Fibroblast of lung (primary cell): Measurements from ENCODE around the gene FOXRED1. TPM values are rescaled to one million over a fixed set of nuclear protein-coding genes. Genes with fewer than 3 reads are reported as not detected.

Experiments used
- DNase-seq, 2 donors: peaks; one replicate each; pipeline versions ENCODE4 v3.0.0 to v3.0.0-alpha.2; 2010; ENCODE audit warnings: low read depth in 2 of 2
- H2AFZ ChIP-seq: 2 replicates; pipeline ENCODE4 v1.5.1; 2012; ENCODE audit warnings: low read length, control low read depth, inconsistent platforms
- H3K27ac ChIP-seq: 2 replicates; pipeline ENCODE4 v1.5.1; 2011; ENCODE audit warnings: low read length, control low read depth; ENCODE audit not compliant: insufficient read depth
- H3K27me3 ChIP-seq: 2 replicates; pipeline ENCODE4 v1.5.1; 2011; ENCODE audit warnings: mild to moderate bottlenecking, low read length; ENCODE audit not compliant: control insufficient read depth, insufficient read depth
- H3K36me3 ChIP-seq: 2 replicates; pipeline ENCODE4 v1.5.1; 2011; ENCODE audit warnings: low read length; ENCODE audit not compliant: control insufficient read depth, insufficient read depth
- H3K4me1 ChIP-seq: 2 replicates; pipeline ENCODE4 v1.5.1; 2011; ENCODE audit warnings: low read length; ENCODE audit not compliant: control insufficient read depth, insufficient read depth; ENCODE audit errors: extremely low read depth
- H3K4me2 ChIP-seq: 2 replicates; pipeline ENCODE4 v1.5.1; 2011; ENCODE audit warnings: low read length, control low read depth; ENCODE audit not compliant: insufficient read depth; ENCODE audit errors: extremely low read depth
- H3K4me3 ChIP-seq, 4 experiments: fragments of 200-600 bp in 1 of 4; sonication (generic) in 1 of 4; replicated peaks in 1 of 4; 2 replicates each; pipeline ENCODE4 v1.5.1; 2011 to 2016; ENCODE audit warnings: low read length in 4 of 4, low read depth in 3 of 4, mild to moderate bottlenecking in 3 of 4, control low read depth in 2 of 4, inconsistent platforms in 1 of 4, mixed read lengths in 1 of 4; ENCODE audit not compliant: insufficient read depth in 1 of 4; ENCODE audit errors: control extremely low read depth in 1 of 4
- H3K79me2 ChIP-seq: 2 replicates; pipeline ENCODE4 v1.5.1; 2012; ENCODE audit warnings: mild to moderate bottlenecking, low read length, inconsistent platforms; ENCODE audit not compliant: control insufficient read depth, insufficient read depth
- H3K9ac ChIP-seq: 2 replicates; pipeline ENCODE4 v1.5.1; 2011; ENCODE audit warnings: mild to moderate bottlenecking, low read length, control low read depth; ENCODE audit not compliant: insufficient read depth
- H3K9me3 ChIP-seq: 2 replicates; pipeline ENCODE4 v1.5.1; 2012; ENCODE audit warnings: low read depth, low read length; ENCODE audit not compliant: control insufficient read depth, insufficient read depth
- H4K20me1 ChIP-seq: 2 replicates; pipeline ENCODE4 v1.5.1; 2011; ENCODE audit warnings: low read length; ENCODE audit not compliant: control insufficient read depth, insufficient read depth; ENCODE audit errors: extremely low read depth
- EZH2 ChIP-seq: IDR thresholded peaks from 2 replicates; pipeline ENCODE4 v1.5.1; 2012; ENCODE audit warnings: low read length, control low read depth, mild to moderate bottlenecking; ENCODE audit errors: missing control alignments
- polyA plus RNA-seq, 2 donors: library from polyadenylated mRNA; depleted of rRNA in 1 of 2; stranded (reverse) in 1 of 2; unstranded in 1 of 2; fragments of >200 nt; gene quantifications; 2 replicates each; pipeline ENCODE4 v1.2.1, GENCODE V29; 2011 to 2012; ENCODE audit warnings: missing spikeins in 1 of 2
- total RNA-seq: library from RNA; depleted of rRNA; stranded (reverse); fragments of >200 nt; gene quantifications from 2 replicates; pipeline ENCODE4 v1.2.1, GENCODE V29; 2014
- TF ChIP-seq, protein P1 (sequence below), 2 donors: IDR thresholded peaks in 1 of 2; conservative IDR thresholded peaks in 1 of 2; 1 replicate in 1 of 2; 2 replicates in 1 of 2; pipeline ENCODE4 v1.5.1; 2011 to 2012; ENCODE audit warnings: low read length in 2 of 2, control low read depth in 1 of 2, inconsistent platforms in 1 of 2, low read depth in 1 of 2, mild to moderate bottlenecking in 1 of 2

The FOXRED1 gene
- total and polyA plus RNA-seq, 2 donors (not counting 1 experiment from before 2014, with no cell fraction given) = 8.6 to 8.8 TPM

DNA sequence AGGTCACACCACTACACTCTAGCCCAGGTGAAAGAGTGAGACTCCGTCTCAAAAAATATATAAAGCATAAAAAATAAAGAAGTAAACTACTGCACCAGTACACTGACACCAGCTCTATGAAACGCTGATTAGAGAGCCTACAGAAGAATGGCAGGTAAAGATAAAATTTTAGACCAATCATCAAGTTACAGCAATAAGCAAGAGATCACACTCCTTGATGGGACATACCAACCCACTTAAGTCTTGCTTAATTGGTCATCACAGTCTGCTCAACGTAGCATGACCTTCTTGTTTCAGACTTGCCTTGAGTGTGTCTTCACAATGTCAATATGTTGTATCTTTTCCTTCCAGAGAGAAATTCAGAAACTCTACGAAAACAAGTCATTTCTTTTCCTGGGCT is 12.7 kb upstream of the FOXRED1 start:
- Histone ChIP-seq H3K79me2 (no peaks in the 10 kb centered on the region), H3K27ac (no peak overlapping the region), H3K9ac (no peak overlapping the region), H3K27me3 (no peaks in the 10 kb centered on the region), H3K4me3 (no peak overlapping the region), H3K36me3 (peaks cover 12% of the 10 kb centered on the region), H4K20me1 (no peaks in the 10 kb centered on the region), H2AFZ (no peak overlapping the region), H3K4me1 (peaks cover 3% of the 10 kb centered on the region), H3K4me2 (no peak overlapping the region), H3K9me3 (no peaks in the 10 kb centered on the region)
- TF ChIP-seq, protein P1, sequence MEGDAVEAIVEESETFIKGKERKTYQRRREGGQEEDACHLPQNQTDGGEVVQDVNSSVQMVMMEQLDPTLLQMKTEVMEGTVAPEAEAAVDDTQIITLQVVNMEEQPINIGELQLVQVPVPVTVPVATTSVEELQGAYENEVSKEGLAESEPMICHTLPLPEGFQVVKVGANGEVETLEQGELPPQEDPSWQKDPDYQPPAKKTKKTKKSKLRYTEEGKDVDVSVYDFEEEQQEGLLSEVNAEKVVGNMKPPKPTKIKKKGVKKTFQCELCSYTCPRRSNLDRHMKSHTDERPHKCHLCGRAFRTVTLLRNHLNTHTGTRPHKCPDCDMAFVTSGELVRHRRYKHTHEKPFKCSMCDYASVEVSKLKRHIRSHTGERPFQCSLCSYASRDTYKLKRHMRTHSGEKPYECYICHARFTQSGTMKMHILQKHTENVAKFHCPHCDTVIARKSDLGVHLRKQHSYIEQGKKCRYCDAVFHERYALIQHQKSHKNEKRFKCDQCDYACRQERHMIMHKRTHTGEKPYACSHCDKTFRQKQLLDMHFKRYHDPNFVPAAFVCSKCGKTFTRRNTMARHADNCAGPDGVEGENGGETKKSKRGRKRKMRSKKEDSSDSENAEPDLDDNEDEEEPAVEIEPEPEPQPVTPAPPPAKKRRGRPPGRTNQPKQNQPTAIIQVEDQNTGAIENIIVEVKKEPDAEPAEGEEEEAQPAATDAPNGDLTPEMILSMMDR (conservative IDR thresholded peaks at IDR 0.05 in 1 of 2, IDR thresholded peaks at IDR 0.05 in 1 of 2; ENCODE audit: low read depth in 1 of 2, low read length in 2 of 2) = no peak
- TF ChIP-seq EZH2 = no peak
- no peak for DNase-seq

DNA sequence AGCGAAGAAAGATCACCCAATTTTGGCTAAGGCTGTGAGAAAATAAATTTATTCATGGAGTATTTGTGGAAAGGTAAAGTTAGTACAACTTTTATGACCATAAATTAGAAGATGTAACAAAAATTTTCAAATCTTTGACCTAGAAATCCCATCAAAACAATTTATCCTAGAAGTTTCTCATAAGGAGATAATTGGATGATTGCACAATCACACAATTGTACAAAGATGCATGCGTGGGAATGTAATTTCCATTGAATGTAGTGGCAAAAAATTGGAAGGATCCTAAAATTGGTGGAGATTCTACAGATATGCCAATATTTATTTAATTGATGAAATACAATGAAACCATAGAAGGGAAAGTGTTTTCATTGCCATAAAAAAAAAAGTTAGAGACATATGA is 11.8 kb upstream of the FOXRED1 start:
- peaks cover 14% of the 10 kb centered on the region for H3K36me3 ChIP-seq
- H3K9ac ChIP-seq = no peak overlapping the region
- H4K20me1 ChIP-seq = no peaks in the 10 kb centered on the region
- no peak for DNase-seq
- H3K4me1 ChIP-seq = peaks cover 3% of the 10 kb centered on the region
- TF ChIP-seq, protein P1 (conservative IDR thresholded peaks at IDR 0.05 in 1 of 2, IDR thresholded peaks at IDR 0.05 in 1 of 2; ENCODE audit: low read depth in 1 of 2, low read length in 2 of 2) = no peak
- no peak for TF ChIP-seq EZH2
- no peak overlapping the region for H3K4me3 ChIP-seq
- no peak overlapping the region for H3K27ac ChIP-seq
- H2AFZ ChIP-seq = no peak overlapping the region
- H3K79me2 ChIP-seq = no peaks in the 10 kb centered on the region
- H3K4me2 ChIP-seq = no peak overlapping the region
- H3K27me3 ChIP-seq = no peaks in the 10 kb centered on the region
- no peaks in the 10 kb centered on the region for H3K9me3 ChIP-seq

DNA sequence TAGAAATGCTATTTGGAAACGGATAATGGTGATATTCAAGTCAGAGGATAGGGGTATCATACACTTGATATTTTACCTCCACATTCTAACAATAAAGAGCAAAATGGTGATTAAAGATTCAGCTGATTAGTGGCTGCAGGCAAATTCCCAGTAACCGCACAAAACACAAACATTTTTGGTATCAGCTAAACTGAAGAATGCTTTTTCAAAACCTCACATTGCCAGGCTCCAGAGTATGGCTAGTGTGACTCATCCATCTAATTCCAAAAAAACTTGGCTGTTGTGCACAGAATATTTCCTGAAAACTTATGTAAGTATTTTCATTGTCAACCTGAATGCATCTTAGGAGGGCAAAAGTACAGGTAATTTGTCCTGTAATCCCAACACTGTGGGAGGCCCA is 11.2 kb upstream of the FOXRED1 start:
- Histone ChIP-seq H3K9ac (no peak overlapping the region), H3K36me3 (peaks cover 13% of the 10 kb centered on the region), H4K20me1 (no peaks in the 10 kb centered on the region), H3K79me2 (no peaks in the 10 kb centered on the region), H3K27ac (no peak overlapping the region), H3K27me3 (no peaks in the 10 kb centered on the region), H3K4me3 (no peak overlapping the region), H3K9me3 (no peaks in the 10 kb centered on the region), H2AFZ (no peak overlapping the region), H3K4me2 (no peak overlapping the region), H3K4me1 (peaks cover 3% of the 10 kb centered on the region)
- no peak for TF ChIP-seq EZH2
- TF ChIP-seq, protein P1 (conservative IDR thresholded peaks at IDR 0.05 in 1 of 2, IDR thresholded peaks at IDR 0.05 in 1 of 2; ENCODE audit: low read depth in 1 of 2, low read length in 2 of 2) = no peak
- DNase-seq = peak; percentile 35 to 78
